Head of caudate nucleus (tissue), 42 donors: ENCODE data around the gene SMIM12.

Experiments
- DNase-seq, 42 donors: peaks; one replicate each; pipeline versions ENCODE4 v3.0.0 to v3.0.0-alpha.2; 2020 to 2021; ENCODE audit warnings: mixed read lengths in 7 of 42
- intact Hi-C: fragments of 100-400 bp; cut with DNase I; formaldehyde crosslinking; loops from one replicate; pipeline ENCODE4 v1.15.0; 2022

SMIM12 gene

GRCh38 chr1:34851431-34852105 is 8.0 kb downstream of the SMIM12 start:
- intact Hi-C loops, result no loop called here
- DNase-seq, result peak in 23 of 42 donors; percentile 25 to 64 (median 43)

- intact Hi-C loops, result no loop called here
Measured at GRCh38 chr1:34850382-34850781, 9.2 kb downstream of the SMIM12 start.

GRCh38 chr1:34847094-34847493 is 12.5 kb downstream of the SMIM12 start:
- no peak for DNase-seq
- intact Hi-C loops, result no loop called here

More at GRCh38 chr1:34850382-34850781, 9.2 kb downstream of the SMIM12 start:
- no peak for DNase-seq

- intact Hi-C loops, result no loop called here
- no peak for DNase-seq
Measured at GRCh38 chr1:34846265-34846664, 13.3 kb downstream of the SMIM12 start.

GRCh38 chr1:34845131-34845901 is 14.2 kb downstream of the SMIM12 start:
- intact Hi-C loops, result no loop called here
- no peak for DNase-seq

GRCh38 chr1:34844252-34844634 is 15.3 kb downstream of the SMIM12 start:
- peak in 13 of 42 donors; percentile 12 to 58 (median 44) for DNase-seq
- intact Hi-C loops, result no loop called here

GRCh38 chr1:34843392-34844251 is 15.9 kb downstream of the SMIM12 start:
- intact Hi-C loops, result no loop called here
- DNase-seq, result no peak

GRCh38 chr1:34842952-34843371 is 16.6 kb downstream of the SMIM12 start:
- intact Hi-C loops, result no loop called here
- peak in 4 of 42 donors; percentile 19 to 32 (median 23) for DNase-seq

- no peak for DNase-seq
- intact Hi-C loops, result no loop called here
Measured at GRCh38 chr1:34842073-34842472, 17.5 kb downstream of the SMIM12 start.

GRCh38 chr1:34840426-34840825 is 19.1 kb downstream of the SMIM12 start:
- intact Hi-C loops, result no loop called here
- no peak for DNase-seq

GRCh38 chr1:34839526-34840305 is 19.8 kb downstream of the SMIM12 start:
- DNase-seq, result no peak
- intact Hi-C loops, result no loop called here

- peak in 2 of 42 donors; percentile 8 to 31 for DNase-seq
- intact Hi-C loops, result no loop called here
Measured at GRCh38 chr1:34833711-34834110, 25.8 kb downstream of the SMIM12 start.

- DNase-seq, result peak in 2 of 42 donors; percentile 22 to 39
- intact Hi-C loops, result no loop called here
Measured at GRCh38 chr1:34831721-34832246, 27.8 kb downstream of the SMIM12 start.

GRCh38 chr1:34829250-34829649 is 30.3 kb downstream of the SMIM12 start:
- intact Hi-C loops, result no loop called here
- DNase-seq, result peak in 2 of 42 donors; percentile 10 to 33

- intact Hi-C loops, result no loop called here
- DNase-seq, result peak in 2 of 42 donors; percentile 1 to 9
Measured at GRCh38 chr1:34828611-34829010, 30.9 kb downstream of the SMIM12 start.

GRCh38 chr1:34827341-34827941 is 32.1 kb downstream of the SMIM12 start:
- peak in 2 of 42 donors; percentile 8 to 16 for DNase-seq
- intact Hi-C loops, result no loop called here

- DNase-seq, result peak in 2 of 42 donors; percentile 26 to 31
Measured at GRCh38 chr1:34825455-34826091, 34.0 kb downstream of the SMIM12 start.

More at GRCh38 chr1:34825455-34826091, 34.0 kb downstream of the SMIM12 start:
- intact Hi-C loops, result no loop called here
